ENCODE data around the gene WFDC9.
"Not testable (repeated sequence)": the region's sequence is repeated elsewhere in the genome, so short reads cannot be mapped to it uniquely, and the experiment has no call there.

Gene WFDC9

GRCh38 chr20:45631184-45631583 is at the start of gene WFDC9:
WFDC9 (minus strand) TSS chr20:45631284; CDS start chr20:45610181, 21,103 bp downstream.
- no peak for DNase-seq

GRCh38 chr20:45679650-45680049 is 48.6 kb upstream of the WFDC9 start:
- no peak for DNase-seq

- DNase-seq: no peak
Measured at GRCh38 chr20:45672765-45673164, 41.7 kb upstream of the WFDC9 start.

- DNase-seq: no peak
Measured at GRCh38 chr20:45670139-45670538, 39.1 kb upstream of the WFDC9 start, which contains the start of gene WFDC11. WFDC11 (minus strand) TSS chr20:45670239; CDS start chr20:45650600, 19,639 bp downstream.

- DNase-seq: not testable (repeated sequence)
Measured at GRCh38 chr20:45657038-45657437, 26.0 kb upstream of the WFDC9 start.

- DNase-seq: not testable (repeated sequence)
Measured at GRCh38 chr20:45651726-45652125, 20.6 kb upstream of the WFDC9 start.

- no peak for DNase-seq
Measured at GRCh38 chr20:45649312-45649863, 18.3 kb upstream of the WFDC9 start.

GRCh38 chr20:45647441-45648050 is 16.5 kb upstream of the WFDC9 start:
- no peak for DNase-seq

- no peak for DNase-seq
Measured at GRCh38 chr20:45646875-45647274, 15.8 kb upstream of the WFDC9 start.

- DNase-seq: not testable (repeated sequence)
Measured at GRCh38 chr20:45645869-45646268, 14.8 kb upstream of the WFDC9 start.

- not testable (repeated sequence) for DNase-seq
Measured at GRCh38 chr20:45641076-45641475, 10.0 kb upstream of the WFDC9 start.

- no peak for DNase-seq
Measured at GRCh38 chr20:45639687-45640086, 8.6 kb upstream of the WFDC9 start.

GRCh38 chr20:45636513-45636912 is 5.4 kb upstream of the WFDC9 start:
- DNase-seq: no peak

GRCh38 chr20:45630371-45630770 is 713 bp downstream of the WFDC9 start:
- no peak for DNase-seq

- DNase-seq: peak; percentile 61
Measured at GRCh38 chr20:45629496-45630100, 1.5 kb downstream of the WFDC9 start, which contains the start of gene WFDC10A. WFDC10A (plus strand) TSS chr20:45629739; CDS start chr20:45629814, 75 bp downstream.

- DNase-seq: no peak
Measured at GRCh38 chr20:45626540-45626939, 4.5 kb downstream of the WFDC9 start.

- DNase-seq: no peak
Measured at GRCh38 chr20:45621593-45621992, 9.5 kb downstream of the WFDC9 start.

GRCh38 chr20:45617591-45617990 is 13.5 kb downstream of the WFDC9 start:
- no peak for DNase-seq

GRCh38 chr20:45612314-45612713 is 18.8 kb downstream of the WFDC9 start:
- no peak for DNase-seq

GRCh38 chr20:45611054-45611453 is 20.0 kb downstream of the WFDC9 start:
- no peak for DNase-seq

GRCh38 chr20:45607810-45608209 is 23.3 kb downstream of the WFDC9 start:
- no peak for DNase-seq

GRCh38 chr20:45595235-45595634 is 35.8 kb downstream of the WFDC9 start:
- no peak for DNase-seq

- no peak for DNase-seq
Measured at GRCh38 chr20:45593498-45593897, 37.6 kb downstream of the WFDC9 start.

- peak; percentile 1 for DNase-seq
Measured at GRCh38 chr20:45592574-45593189, 38.4 kb downstream of the WFDC9 start.
